ENCODE measurements around the gene GOLGA8Q.
"Not testable (repeated sequence)": the region's sequence is repeated elsewhere in the genome, so short reads cannot be mapped to it uniquely, and the experiment has no call there.

GOLGA8Q gene

GRCh38 chr15:30551750-30552149 is at the start of gene GOLGA8Q:
GOLGA8Q (plus strand) TSS chr15:30552050; CDS start chr15:30552078, 28 bp downstream.
- not testable (repeated sequence) for H3K27me3 ChIP-seq (ENCODE audit: low read depth, low read length); H3K4me1 ChIP-seq (ENCODE audit: control insufficient read depth in 1 of 2, insufficient read depth in 2 of 2, low read length in 2 of 2); H3K4me3 ChIP-seq (ENCODE audit: low read depth in 1 of 2, low read length in 2 of 2); H3K27ac ChIP-seq (ENCODE audit: low read length); H3K9me3 ChIP-seq (ENCODE audit: control insufficient read depth in 1 of 2, low read length in 2 of 2); H3K36me3 ChIP-seq (ENCODE audit: control insufficient read depth in 1 of 2, insufficient read depth in 2 of 2, low read length in 2 of 2)

- H3K4me3 ChIP-seq (ENCODE audit: low read depth in 1 of 2, low read length in 2 of 2); H3K27me3 ChIP-seq (ENCODE audit: low read depth, low read length); H3K27ac ChIP-seq (ENCODE audit: low read length); H3K36me3 ChIP-seq (ENCODE audit: control insufficient read depth in 1 of 2, insufficient read depth in 2 of 2, low read length in 2 of 2); H3K4me1 ChIP-seq (ENCODE audit: control insufficient read depth in 1 of 2, insufficient read depth in 2 of 2, low read length in 2 of 2); H3K9me3 ChIP-seq (ENCODE audit: control insufficient read depth in 1 of 2, low read length in 2 of 2): not testable (repeated sequence)
These were observed 48.7 kb upstream of the GOLGA8Q start for GRCh38 chr15:30502904-30503781.

GRCh38 chr15:30504162-30504843 is 47.5 kb upstream of the GOLGA8Q start:
- not testable (repeated sequence) for H3K36me3 ChIP-seq (ENCODE audit: control insufficient read depth in 1 of 2, insufficient read depth in 2 of 2, low read length in 2 of 2)

GRCh38 chr15:30514545-30514944 is 37.3 kb upstream of the GOLGA8Q start:
- H3K4me3 ChIP-seq (ENCODE audit: low read depth in 1 of 2, low read length in 2 of 2); H3K4me1 ChIP-seq (ENCODE audit: control insufficient read depth in 1 of 2, insufficient read depth in 2 of 2, low read length in 2 of 2); H3K9me3 ChIP-seq (ENCODE audit: control insufficient read depth in 1 of 2, low read length in 2 of 2); H3K36me3 ChIP-seq (ENCODE audit: control insufficient read depth in 1 of 2, insufficient read depth in 2 of 2, low read length in 2 of 2); H3K27ac ChIP-seq (ENCODE audit: low read length); H3K27me3 ChIP-seq (ENCODE audit: low read depth, low read length): not testable (repeated sequence)

More at GRCh38 chr15:30504162-30504843, 47.5 kb upstream of the GOLGA8Q start:
- not testable (repeated sequence) for H3K4me3 ChIP-seq (ENCODE audit: low read depth in 1 of 2, low read length in 2 of 2); H3K27ac ChIP-seq (ENCODE audit: low read length); H3K4me1 ChIP-seq (ENCODE audit: control insufficient read depth in 1 of 2, insufficient read depth in 2 of 2, low read length in 2 of 2); H3K27me3 ChIP-seq (ENCODE audit: low read depth, low read length); H3K9me3 ChIP-seq (ENCODE audit: control insufficient read depth in 1 of 2, low read length in 2 of 2)

DNA sequence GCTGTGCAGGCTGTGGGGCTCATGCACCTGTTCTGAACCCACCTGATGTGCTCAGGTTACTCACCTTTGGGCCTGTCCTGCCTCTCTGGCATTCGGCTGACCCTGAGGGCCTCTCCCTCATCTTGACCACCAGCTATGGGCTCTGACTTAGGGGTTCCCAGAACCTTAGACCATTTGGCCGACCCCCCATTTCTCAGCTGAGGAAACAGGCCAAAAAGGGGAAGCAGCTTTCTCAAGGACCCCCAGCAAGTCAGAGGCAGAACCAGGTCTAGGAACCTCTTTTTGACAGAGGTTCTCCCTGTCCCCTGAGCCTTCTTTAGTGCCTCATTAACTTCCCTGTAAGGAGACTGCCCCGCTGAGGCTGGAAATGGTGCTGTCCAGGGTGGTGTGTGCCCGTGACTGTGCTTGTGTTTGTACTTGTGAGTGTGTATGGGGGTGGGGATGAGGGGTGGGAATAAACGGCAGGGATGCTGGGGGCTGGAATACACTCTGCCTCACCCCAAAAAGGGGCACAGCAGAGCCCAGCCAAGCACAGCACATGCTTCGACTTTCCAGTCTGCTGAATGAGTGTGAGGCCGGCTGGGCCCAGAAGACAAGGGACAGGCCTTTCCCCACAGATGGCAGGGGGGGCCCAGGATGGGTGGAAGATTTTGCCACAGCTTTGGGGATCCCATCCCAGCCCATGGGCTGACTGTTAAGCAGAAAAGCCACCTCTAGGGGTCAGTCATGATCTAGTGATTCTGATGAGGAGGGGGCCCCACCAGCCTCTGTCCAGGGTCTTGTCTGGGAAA is 28.2 kb upstream of the GOLGA8Q start:
- H3K27me3 ChIP-seq (ENCODE audit: low read depth, low read length); H3K27ac ChIP-seq (ENCODE audit: low read length); H3K9me3 ChIP-seq (ENCODE audit: control insufficient read depth in 1 of 2, low read length in 2 of 2); H3K4me3 ChIP-seq (ENCODE audit: low read depth in 1 of 2, low read length in 2 of 2); H3K4me1 ChIP-seq (ENCODE audit: control insufficient read depth in 1 of 2, insufficient read depth in 2 of 2, low read length in 2 of 2); H3K36me3 ChIP-seq (ENCODE audit: control insufficient read depth in 1 of 2, insufficient read depth in 2 of 2, low read length in 2 of 2): not testable (repeated sequence)

DNA sequence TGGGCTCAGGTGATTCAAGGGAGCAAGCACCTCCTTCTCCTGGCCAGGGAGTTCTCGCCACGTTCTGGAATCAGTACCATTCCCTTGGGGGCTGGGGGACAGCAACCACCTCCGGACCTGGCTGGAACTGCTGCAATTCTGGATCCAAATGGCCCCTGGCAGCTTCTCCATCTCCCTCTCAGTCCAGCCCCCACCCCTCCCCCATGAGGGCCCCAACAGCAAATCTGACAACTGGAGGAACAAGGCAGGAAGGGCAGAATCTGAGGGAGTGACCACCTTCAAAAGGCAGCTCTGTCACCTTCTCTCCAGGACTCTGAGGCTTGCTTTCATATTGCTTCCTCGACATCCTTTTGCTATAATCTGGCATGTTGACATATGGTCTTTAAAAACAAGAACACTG is 25.9 kb upstream of the GOLGA8Q start:
- H3K4me3 ChIP-seq (ENCODE audit: low read depth in 1 of 2, low read length in 2 of 2); H3K9me3 ChIP-seq (ENCODE audit: control insufficient read depth in 1 of 2, low read length in 2 of 2); H3K27me3 ChIP-seq (ENCODE audit: low read depth, low read length); H3K36me3 ChIP-seq (ENCODE audit: control insufficient read depth in 1 of 2, insufficient read depth in 2 of 2, low read length in 2 of 2); H3K27ac ChIP-seq (ENCODE audit: low read length); H3K4me1 ChIP-seq (ENCODE audit: control insufficient read depth in 1 of 2, insufficient read depth in 2 of 2, low read length in 2 of 2): not testable (repeated sequence)

GRCh38 chr15:30529049-30529448 is 22.8 kb upstream of the GOLGA8Q start:
- not testable (repeated sequence) for H3K9me3 ChIP-seq (ENCODE audit: control insufficient read depth in 1 of 2, low read length in 2 of 2); H3K4me1 ChIP-seq (ENCODE audit: control insufficient read depth in 1 of 2, insufficient read depth in 2 of 2, low read length in 2 of 2); H3K27me3 ChIP-seq (ENCODE audit: low read depth, low read length); H3K36me3 ChIP-seq (ENCODE audit: control insufficient read depth in 1 of 2, insufficient read depth in 2 of 2, low read length in 2 of 2); H3K4me3 ChIP-seq (ENCODE audit: low read depth in 1 of 2, low read length in 2 of 2); H3K27ac ChIP-seq (ENCODE audit: low read length)

- H3K27ac ChIP-seq (ENCODE audit: low read length); H3K36me3 ChIP-seq (ENCODE audit: control insufficient read depth in 1 of 2, insufficient read depth in 2 of 2, low read length in 2 of 2): not testable (repeated sequence)
These were observed 15.1 kb downstream of the GOLGA8Q start for GRCh38 chr15:30566949-30567348.

DNA sequence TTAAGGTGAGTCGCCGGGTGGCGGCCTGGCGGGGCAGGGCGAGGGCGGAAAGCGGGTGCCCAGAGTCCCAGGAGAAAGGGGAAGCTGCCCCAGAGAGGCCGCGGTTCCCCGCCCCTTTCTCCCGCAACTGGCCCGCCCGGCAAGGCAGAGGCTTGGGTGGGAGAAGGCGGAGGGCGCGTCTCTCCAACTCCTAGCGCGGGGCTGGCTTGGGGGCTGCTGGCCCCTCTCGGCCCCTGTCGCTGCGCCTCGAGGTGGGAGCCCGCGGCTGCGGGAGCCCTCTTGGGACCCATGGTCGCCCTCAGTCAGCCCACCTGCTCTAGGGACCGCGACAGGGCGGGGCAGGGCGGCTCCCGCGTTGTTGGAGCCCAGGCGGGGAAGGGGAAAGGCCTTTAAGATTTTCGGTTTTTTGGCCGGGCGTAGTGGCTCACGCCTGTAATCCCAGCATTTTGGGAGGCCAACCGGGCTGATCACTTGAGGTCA is 21.2 kb downstream of the GOLGA8Q start:
- H3K27ac ChIP-seq (ENCODE audit: low read length); H3K36me3 ChIP-seq (ENCODE audit: control insufficient read depth in 1 of 2, insufficient read depth in 2 of 2, low read length in 2 of 2); H3K9me3 ChIP-seq (ENCODE audit: control insufficient read depth in 1 of 2, low read length in 2 of 2); H3K4me1 ChIP-seq (ENCODE audit: control insufficient read depth in 1 of 2, insufficient read depth in 2 of 2, low read length in 2 of 2); H3K27me3 ChIP-seq (ENCODE audit: low read depth, low read length): not testable (repeated sequence)
- H3K4me3 ChIP-seq (ENCODE audit: low read depth in 1 of 2, low read length in 2 of 2) = peak overlapping the region in 1 of 2 donors; percentile 40

More at GRCh38 chr15:30566949-30567348, 15.1 kb downstream of the GOLGA8Q start:
- H3K4me3 ChIP-seq (ENCODE audit: low read depth in 1 of 2, low read length in 2 of 2); H3K27me3 ChIP-seq (ENCODE audit: low read depth, low read length); H3K9me3 ChIP-seq (ENCODE audit: control insufficient read depth in 1 of 2, low read length in 2 of 2); H3K4me1 ChIP-seq (ENCODE audit: control insufficient read depth in 1 of 2, insufficient read depth in 2 of 2, low read length in 2 of 2): not testable (repeated sequence)

GRCh38 chr15:30579394-30579970 is 27.6 kb downstream of the GOLGA8Q start:
- H3K27ac ChIP-seq (ENCODE audit: low read length); H3K4me3 ChIP-seq (ENCODE audit: low read depth in 1 of 2, low read length in 2 of 2); H3K36me3 ChIP-seq (ENCODE audit: control insufficient read depth in 1 of 2, insufficient read depth in 2 of 2, low read length in 2 of 2); H3K9me3 ChIP-seq (ENCODE audit: control insufficient read depth in 1 of 2, low read length in 2 of 2); H3K27me3 ChIP-seq (ENCODE audit: low read depth, low read length); H3K4me1 ChIP-seq (ENCODE audit: control insufficient read depth in 1 of 2, insufficient read depth in 2 of 2, low read length in 2 of 2): not testable (repeated sequence)

DNA sequence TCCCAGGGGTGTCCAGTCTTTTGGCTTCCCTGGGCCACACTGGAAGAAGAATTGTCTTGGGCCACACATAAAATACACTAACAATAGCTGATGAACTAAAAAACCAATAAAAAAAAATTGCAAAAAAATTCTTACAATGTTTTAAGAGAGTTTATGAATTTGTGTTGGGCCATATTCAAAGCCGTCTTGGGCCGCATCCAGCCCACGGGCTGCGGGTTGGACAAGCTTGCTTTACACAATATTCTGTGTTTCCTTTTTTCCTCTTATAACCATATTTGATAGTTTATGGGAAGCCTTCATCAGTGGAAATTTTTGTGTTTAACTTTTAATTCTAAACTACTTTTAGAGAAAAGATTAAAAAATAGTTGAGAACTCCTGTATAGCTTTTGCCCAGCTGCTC is 28.9 kb downstream of the GOLGA8Q start:
- H3K4me3 ChIP-seq (ENCODE audit: low read depth in 1 of 2, low read length in 2 of 2); H3K9me3 ChIP-seq (ENCODE audit: control insufficient read depth in 1 of 2, low read length in 2 of 2); H3K27me3 ChIP-seq (ENCODE audit: low read depth, low read length); H3K27ac ChIP-seq (ENCODE audit: low read length); H3K36me3 ChIP-seq (ENCODE audit: control insufficient read depth in 1 of 2, insufficient read depth in 2 of 2, low read length in 2 of 2); H3K4me1 ChIP-seq (ENCODE audit: control insufficient read depth in 1 of 2, insufficient read depth in 2 of 2, low read length in 2 of 2): not testable (repeated sequence)
